ENCODE measurements around the gene PLEKHB1. TPM values are rescaled to one million over a fixed set of nuclear protein-coding genes. Genes with fewer than 3 reads are reported as not detected.
A peak's percentile ranks its signal among the peaks of the same experiment; 100 is the strongest.

The PLEKHB1 gene
- total RNA-seq, 2 experiments from 2014 or later = 11.4 to 12.8 TPM

DNA sequence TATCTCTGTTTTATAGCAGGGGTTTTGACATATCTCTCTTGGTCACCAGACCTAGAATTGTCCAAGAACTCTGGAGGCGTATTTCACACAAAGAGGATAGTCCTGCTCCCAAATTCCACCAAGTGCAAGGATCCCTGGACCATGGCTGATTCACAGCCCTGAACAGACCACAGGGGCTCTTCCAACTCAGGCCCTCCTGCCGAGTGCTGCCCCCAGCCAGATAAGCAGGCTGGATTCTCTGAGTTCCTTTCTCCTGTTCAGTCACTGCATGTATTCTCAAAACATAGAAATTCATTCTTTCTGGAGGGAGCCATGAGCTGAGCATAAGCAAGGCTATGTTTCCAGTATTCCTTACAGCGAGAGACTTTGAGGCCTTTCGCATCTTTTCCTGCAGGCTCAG, 13.4 kb upstream of the PLEKHB1 start:
- Mint-ChIP-seq H3K4me1 (ENCODE audit: low read depth) (peaks cover 7% of the 10 kb centered on the region), H3K27me3 (ENCODE audit: low read depth) (no peaks in the 10 kb centered on the region), H3K9me3 (peaks cover 4% of the 10 kb centered on the region), H3K27ac (no peak overlapping the region), H3K36me3 (ENCODE audit: low read depth) (no peaks in the 10 kb centered on the region), H3K4me3 (no peak overlapping the region)
- intact Hi-C loops (cut with micrococcal nuclease) = no loop called here
- CTCF ChIA-PET = interaction anchor here (1.6 kb wide), 2 partner anchors 28 to 30 kb away, joined by 4 to 6 read pairs; no protein-coding TSS in a partner anchor
- DNase-seq = no peak

DNA sequence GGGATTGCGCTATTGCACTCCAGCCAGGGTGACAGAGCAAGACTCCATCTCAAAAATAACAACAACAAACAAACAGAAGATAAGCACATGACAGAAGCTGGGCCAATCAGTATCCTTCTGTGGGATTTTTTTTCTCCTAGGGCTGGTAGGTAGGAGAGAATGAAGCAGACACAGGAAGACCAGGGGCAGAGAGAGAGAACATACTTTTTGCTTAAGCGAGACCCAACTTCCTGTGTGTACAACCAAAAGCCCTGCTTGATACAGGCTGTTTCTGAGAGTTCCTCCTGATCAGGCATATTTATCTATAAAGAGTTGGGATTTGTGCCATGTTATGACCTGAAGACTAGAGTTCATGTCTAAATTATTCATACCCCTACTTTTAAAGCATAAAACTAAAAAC, 12.4 kb upstream of the PLEKHB1 start:
- DNase-seq = no peak
- Mint-ChIP-seq H3K36me3 (ENCODE audit: low read depth) (no peaks in the 10 kb centered on the region), H3K4me1 (ENCODE audit: low read depth) (peaks cover 7% of the 10 kb centered on the region), H3K9me3 (peaks cover 4% of the 10 kb centered on the region), H3K4me3 (no peak overlapping the region), H3K27ac (peak overlapping the region; percentile 26), H3K27me3 (ENCODE audit: low read depth) (no peaks in the 10 kb centered on the region)
- CTCF ChIA-PET = interaction anchor here (1.6 to 4.4 kb wide), 2 partner anchors 8 to 29 kb away, joined by 4 to 21 read pairs; no protein-coding TSS in a partner anchor
- intact Hi-C loops (cut with micrococcal nuclease) = no loop called here

DNA sequence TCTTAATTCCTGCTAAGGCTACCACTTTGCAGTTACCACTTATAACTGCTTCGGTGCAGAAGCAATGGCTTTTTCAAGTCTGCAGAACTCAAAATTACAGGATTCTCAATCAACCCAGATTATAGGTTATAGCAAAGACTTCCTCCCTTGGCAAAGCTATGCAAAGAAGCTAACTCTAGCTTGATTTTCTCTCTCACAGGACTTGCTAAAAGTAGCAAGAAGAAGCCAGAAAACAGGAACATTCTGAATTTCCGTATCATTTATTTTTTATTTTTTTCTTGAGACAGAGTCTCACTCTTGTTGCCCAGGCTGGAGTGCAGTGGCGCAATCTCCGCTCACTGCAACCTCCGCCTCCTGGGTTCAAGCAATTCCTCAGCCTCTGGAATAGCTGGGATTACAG, 10.7 kb upstream of the PLEKHB1 start:
- no peak overlapping the region for H3K27ac Mint-ChIP-seq
- H3K4me3 Mint-ChIP-seq = no peak overlapping the region
- H3K36me3 Mint-ChIP-seq (ENCODE audit: low read depth) = no peaks in the 10 kb centered on the region
- CTCF ChIA-PET = interaction anchor here (4.4 kb wide), 1 partner anchor 10 kb away, joined by 21 read pairs; no protein-coding TSS in a partner anchor
- intact Hi-C loops (cut with micrococcal nuclease) = no loop called here
- no peaks in the 10 kb centered on the region for H3K27me3 Mint-ChIP-seq (ENCODE audit: low read depth)
- DNase-seq = no peak
- H3K9me3 Mint-ChIP-seq = peaks cover 4% of the 10 kb centered on the region
- H3K4me1 Mint-ChIP-seq (ENCODE audit: low read depth) = peaks cover 18% of the 10 kb centered on the region

DNA sequence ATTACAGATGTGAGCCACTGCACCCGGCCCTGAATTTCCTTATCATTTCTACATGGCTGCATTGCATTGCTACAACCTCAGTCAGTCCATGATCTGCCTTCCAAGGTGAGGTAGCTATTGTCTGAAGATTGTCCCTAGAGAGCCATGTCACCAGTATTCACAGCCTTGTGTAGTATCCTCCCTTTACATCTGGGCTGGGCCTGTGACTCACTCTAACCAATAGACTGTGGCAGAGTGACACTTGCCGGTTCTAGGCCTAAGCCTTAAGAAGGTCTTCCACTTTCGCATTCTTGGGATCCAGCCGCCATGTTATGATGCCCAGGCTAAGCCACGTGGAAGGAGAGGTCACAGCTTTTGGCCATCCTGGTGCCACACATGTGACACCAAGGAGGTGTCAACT, 10.1 kb upstream of the PLEKHB1 start:
- H3K27ac Mint-ChIP-seq = no peak overlapping the region
- intact Hi-C loops (cut with micrococcal nuclease) = no loop called here
- CTCF ChIA-PET = interaction anchor here (1.8 to 4.4 kb wide), 2 partner anchors 11 to 26 kb away, joined by 5 to 21 read pairs; no protein-coding TSS in a partner anchor
- H3K4me3 Mint-ChIP-seq = no peak overlapping the region
- H3K36me3 Mint-ChIP-seq (ENCODE audit: low read depth) = no peaks in the 10 kb centered on the region
- no peaks in the 10 kb centered on the region for H3K27me3 Mint-ChIP-seq (ENCODE audit: low read depth)
- peaks cover 4% of the 10 kb centered on the region for H3K9me3 Mint-ChIP-seq
- DNase-seq = no peak
- peaks cover 21% of the 10 kb centered on the region for H3K4me1 Mint-ChIP-seq (ENCODE audit: low read depth)

DNA sequence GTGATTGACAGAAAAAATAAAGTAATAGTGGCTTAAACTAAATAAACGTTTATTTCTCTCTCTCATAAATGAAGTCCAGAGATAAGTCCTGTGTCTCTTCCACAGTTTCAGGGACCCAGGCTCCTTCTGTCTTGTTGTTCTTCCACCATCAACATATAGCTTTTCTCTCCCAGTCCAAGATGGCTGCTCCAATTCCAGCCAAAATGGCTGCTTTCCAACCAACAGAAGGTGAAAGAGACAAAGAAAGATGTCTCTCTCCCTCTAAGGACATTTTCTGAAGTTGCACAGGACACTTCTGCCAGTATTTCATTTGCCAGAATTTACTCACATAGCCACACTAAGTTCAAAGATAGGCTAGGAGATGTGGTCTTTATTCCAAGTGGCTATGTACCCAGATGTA, 9.4 kb upstream of the PLEKHB1 start:
- intact Hi-C loops (cut with micrococcal nuclease) = no loop called here
- H3K27ac Mint-ChIP-seq = no peak overlapping the region
- no peaks in the 10 kb centered on the region for H3K27me3 Mint-ChIP-seq (ENCODE audit: low read depth)
- no peak overlapping the region for H3K4me3 Mint-ChIP-seq
- H3K9me3 Mint-ChIP-seq = peaks cover 3% of the 10 kb centered on the region
- peaks cover 24% of the 10 kb centered on the region for H3K4me1 Mint-ChIP-seq (ENCODE audit: low read depth)
- H3K36me3 Mint-ChIP-seq (ENCODE audit: low read depth) = no peaks in the 10 kb centered on the region
- CTCF ChIA-PET = interaction anchor here (0.8 to 4.4 kb wide), 4 partner anchors 11 to 25 kb away, joined by 3 to 21 read pairs (median 4); no protein-coding TSS in a partner anchor
- DNase-seq = no peak

DNA sequence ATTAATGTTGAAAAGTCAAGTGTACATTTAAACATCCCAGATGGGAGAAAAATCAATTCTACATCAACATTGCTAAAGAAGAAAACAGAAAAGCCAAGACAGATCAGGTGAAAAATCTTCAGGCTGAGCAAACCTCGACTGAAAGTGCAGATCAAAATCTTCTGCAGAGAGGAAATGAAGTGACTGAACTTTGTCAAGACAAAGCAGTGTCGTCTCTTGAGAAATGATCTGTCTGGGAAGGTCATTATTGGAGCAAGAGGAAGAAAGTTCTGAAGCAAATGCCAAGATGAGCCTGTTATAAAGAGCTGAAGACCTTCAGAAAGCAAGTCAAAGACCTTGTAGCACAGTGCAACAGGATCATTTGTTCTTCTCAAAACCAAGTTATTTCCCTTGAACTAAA, 5.8 kb upstream of the PLEKHB1 start:
- Mint-ChIP-seq H3K27me3 (ENCODE audit: low read depth) (no peaks in the 10 kb centered on the region), H3K4me1 (ENCODE audit: low read depth) (peaks cover 16% of the 10 kb centered on the region), H3K27ac (no peak overlapping the region), H3K9me3 (no peaks in the 10 kb centered on the region), H3K36me3 (ENCODE audit: low read depth) (no peaks in the 10 kb centered on the region), H3K4me3 (no peak overlapping the region)
- intact Hi-C loops (cut with micrococcal nuclease) = no loop called here
- no peak for DNase-seq
- CTCF ChIA-PET = interaction anchor here (0.5 to 2.4 kb wide), 4 partner anchors 15 to 650 kb away, joined by 3 to 14 read pairs (median 6); no protein-coding TSS in a partner anchor

DNA sequence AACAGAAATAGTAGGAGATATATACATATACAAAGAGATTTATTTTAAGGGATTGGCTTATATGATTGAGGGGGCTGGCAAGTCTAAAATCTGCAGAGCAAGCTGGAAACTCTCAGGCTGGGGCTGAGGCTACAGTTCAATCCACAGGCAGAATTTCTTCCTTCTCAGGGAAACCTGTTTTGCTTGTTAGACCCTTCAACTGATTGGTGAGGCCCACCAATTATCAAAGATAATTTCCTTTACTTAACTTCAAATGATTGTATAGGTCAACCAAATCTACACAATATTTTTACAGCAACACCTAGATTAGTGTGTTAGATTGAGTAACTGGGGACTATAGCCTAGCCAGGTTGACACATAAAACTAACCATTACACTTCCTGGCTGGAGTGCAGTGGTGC, 4.7 kb upstream of the PLEKHB1 start:
- intact Hi-C loops (cut with micrococcal nuclease) = no loop called here
- H3K36me3 Mint-ChIP-seq (ENCODE audit: low read depth) = no peaks in the 10 kb centered on the region
- no peak overlapping the region for H3K4me3 Mint-ChIP-seq
- H3K27me3 Mint-ChIP-seq (ENCODE audit: low read depth) = no peaks in the 10 kb centered on the region
- no peaks in the 10 kb centered on the region for H3K9me3 Mint-ChIP-seq
- no peak for DNase-seq
- peaks cover 17% of the 10 kb centered on the region for H3K4me1 Mint-ChIP-seq (ENCODE audit: low read depth)
- CTCF ChIA-PET = interaction anchor here (1.4 to 2.4 kb wide), 2 partner anchors 16 to 19 kb away, joined by 5 to 14 read pairs; no protein-coding TSS in a partner anchor
- no peak overlapping the region for H3K27ac Mint-ChIP-seq

DNA sequence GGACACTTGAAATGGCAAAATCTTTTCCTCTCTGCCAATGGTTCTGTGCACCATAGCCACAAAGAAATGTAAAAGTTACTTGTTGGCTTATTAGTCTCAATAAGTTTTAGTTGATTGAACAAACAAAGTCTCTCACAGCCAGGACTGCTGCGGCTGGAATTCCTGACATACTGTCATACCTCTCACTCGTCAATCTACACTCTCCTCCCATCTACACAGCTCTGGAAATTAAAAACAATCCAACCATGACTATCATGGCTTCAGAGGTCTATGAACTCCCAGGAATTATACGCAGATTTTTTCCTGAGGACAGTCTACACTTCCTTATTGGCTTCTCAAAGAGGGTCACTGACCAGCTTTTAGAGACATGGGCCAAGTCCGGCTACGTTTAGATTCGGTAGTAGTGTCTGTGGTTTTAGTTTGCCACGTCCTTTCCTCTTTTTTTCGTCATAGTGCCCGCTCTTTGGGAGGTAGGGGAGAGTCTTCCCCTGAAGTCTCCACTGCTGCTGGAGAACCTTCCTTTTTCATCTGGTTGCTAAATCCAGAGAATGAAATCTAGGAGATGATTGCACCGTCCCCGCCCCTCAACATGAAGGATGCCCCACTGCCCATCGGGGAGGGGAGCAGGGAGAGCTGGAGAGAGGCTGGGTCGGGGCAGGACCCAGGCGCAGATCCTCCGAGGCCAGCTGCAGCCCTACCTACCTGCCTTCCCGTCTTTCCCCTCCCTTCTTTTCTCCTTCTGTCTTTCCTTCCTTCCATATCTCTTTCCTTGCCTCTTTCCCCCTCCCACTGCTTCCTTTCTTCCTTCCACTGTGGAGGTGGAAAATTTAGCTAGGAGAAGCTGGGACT, 1.0 kb upstream of the PLEKHB1 start:
- intact Hi-C loops (cut with micrococcal nuclease) = loop anchor here (5.0 kb wide), 1 partner anchor 503 kb away; the partner anchor contains the start of gene FCHSD2
- no peak overlapping the region for H3K4me3 Mint-ChIP-seq
- no peak overlapping the region for H3K27ac Mint-ChIP-seq
- DNase-seq = no peak
- H3K9me3 Mint-ChIP-seq = no peaks in the 10 kb centered on the region
- peaks cover 27% of the 10 kb centered on the region for H3K4me1 Mint-ChIP-seq (ENCODE audit: low read depth)
- no peaks in the 10 kb centered on the region for H3K36me3 Mint-ChIP-seq (ENCODE audit: low read depth)
- CTCF ChIA-PET = interaction anchor here (0.6 to 5.5 kb wide), 3 partner anchors 15 to 664 kb away, joined by 3 to 48 read pairs (median 4); no protein-coding TSS in a partner anchor
- H3K27me3 Mint-ChIP-seq (ENCODE audit: low read depth) = no peaks in the 10 kb centered on the region

DNA sequence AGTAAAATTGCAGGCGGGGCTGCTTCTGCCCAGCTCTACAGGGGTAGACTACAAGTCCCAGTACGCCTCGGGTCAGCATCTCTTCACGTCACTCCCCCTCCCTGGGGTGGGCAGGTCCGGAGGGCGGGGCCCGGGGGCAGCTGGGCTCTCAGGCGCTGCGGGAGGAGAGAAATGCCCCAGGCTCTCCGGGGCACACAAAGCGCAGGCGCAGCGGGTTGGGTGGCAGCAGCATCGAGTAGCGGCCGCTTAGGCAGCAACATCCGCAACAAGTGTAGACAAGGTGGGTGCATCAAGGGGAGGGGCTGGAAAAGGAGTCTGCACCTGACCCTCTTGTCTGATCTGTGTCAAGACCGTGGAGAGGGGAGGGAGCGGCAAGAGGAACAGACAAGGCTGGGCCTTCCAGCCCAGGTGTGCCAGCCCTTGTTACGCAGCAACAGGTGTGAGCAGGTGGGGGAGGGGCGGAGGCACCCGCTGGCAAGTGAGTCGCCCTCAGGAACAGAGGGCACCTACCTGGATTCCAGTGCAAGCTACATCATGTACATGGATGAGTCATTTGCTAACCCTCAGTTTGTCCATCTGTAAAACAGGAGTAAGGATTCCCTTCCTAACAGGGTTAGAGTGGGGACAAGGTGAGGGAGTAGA, 1.2 kb downstream of the PLEKHB1 start:
- H3K27me3 Mint-ChIP-seq (ENCODE audit: low read depth) = no peaks in the 10 kb centered on the region
- intact Hi-C loops (cut with micrococcal nuclease) = loop anchor here (1.0 to 5.0 kb wide), 3 partner anchors 49 to 505 kb away; partner anchors contain the start of genes FAM168A, FCHSD2 and RELT
- H3K4me1 Mint-ChIP-seq (ENCODE audit: low read depth) = peaks cover 18% of the 10 kb centered on the region
- no peaks in the 10 kb centered on the region for H3K36me3 Mint-ChIP-seq (ENCODE audit: low read depth)
- H3K27ac Mint-ChIP-seq = peak overlapping the region; percentile 63
- CTCF ChIA-PET = interaction anchor here (0.8 to 5.5 kb wide), 5 partner anchors 11 to 276 kb away, joined by 3 to 48 read pairs (median 4); no protein-coding TSS in a partner anchor
- peak; percentile 96 for DNase-seq
- H3K9me3 Mint-ChIP-seq = no peaks in the 10 kb centered on the region
- peak overlapping the region; percentile 80 for H3K4me3 Mint-ChIP-seq

DNA sequence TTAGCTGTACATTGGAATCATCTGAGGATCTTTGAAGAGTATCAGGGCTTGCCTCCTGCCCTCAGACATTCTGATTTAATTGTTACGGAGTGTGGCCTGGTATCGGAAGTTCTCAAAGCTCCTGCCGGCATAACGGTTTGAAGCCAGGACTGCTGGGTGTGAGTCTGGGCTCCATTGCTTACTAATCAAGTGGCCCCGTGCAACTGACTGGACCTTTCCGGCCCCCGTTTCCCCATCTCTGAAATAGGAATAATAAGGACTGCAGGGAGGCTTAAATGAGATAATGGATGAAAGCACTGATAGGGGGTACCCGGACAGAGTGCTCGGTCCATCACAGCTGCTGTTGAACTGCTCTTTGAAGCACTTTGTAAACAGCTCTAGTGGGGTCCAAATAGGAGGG, 1.7 kb downstream of the PLEKHB1 start:
- Mint-ChIP-seq H3K27ac (no peak overlapping the region), H3K4me1 (ENCODE audit: low read depth) (peaks cover 18% of the 10 kb centered on the region), H3K9me3 (no peaks in the 10 kb centered on the region), H3K27me3 (ENCODE audit: low read depth) (no peaks in the 10 kb centered on the region), H3K36me3 (ENCODE audit: low read depth) (no peaks in the 10 kb centered on the region), H3K4me3 (peak overlapping the region; percentile 80)
- CTCF ChIA-PET = interaction anchor here (0.6 to 5.5 kb wide), 6 partner anchors 9 to 276 kb away, joined by 3 to 48 read pairs (median 4); no protein-coding TSS in a partner anchor
- intact Hi-C loops (cut with micrococcal nuclease) = loop anchor here (5.0 kb wide), 1 partner anchor 506 kb away; the partner anchor contains the start of gene FCHSD2
- DNase-seq = no peak

DNA sequence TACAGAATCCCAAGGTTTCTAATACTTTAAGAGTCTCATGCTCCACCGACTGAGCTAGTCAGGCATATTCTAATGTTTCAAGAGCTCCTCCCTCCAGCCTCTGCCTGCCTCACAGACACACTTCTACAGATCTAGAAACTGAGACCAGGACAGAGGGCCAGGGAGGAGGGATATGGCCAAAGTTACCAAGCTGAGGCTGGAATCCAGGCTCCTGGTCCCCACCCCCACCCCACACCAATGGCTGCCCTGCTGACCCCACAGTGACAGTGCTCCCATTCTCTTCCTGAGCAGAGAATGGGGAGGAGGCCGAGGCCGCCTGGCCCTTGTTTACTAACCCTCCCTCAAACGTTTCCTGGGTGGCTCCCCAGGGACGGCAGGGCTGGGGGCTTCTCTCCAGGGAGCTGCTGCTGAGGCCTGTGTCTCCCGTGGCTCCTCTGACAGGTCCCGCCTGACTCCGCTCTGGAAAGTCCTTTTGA, 2.2 kb downstream of the PLEKHB1 start:
- Mint-ChIP-seq H3K9me3 (no peaks in the 10 kb centered on the region), H3K4me3 (peak overlapping the region; percentile 80), H3K4me1 (ENCODE audit: low read depth) (peaks cover 18% of the 10 kb centered on the region), H3K27ac (no peak overlapping the region), H3K27me3 (ENCODE audit: low read depth) (no peaks in the 10 kb centered on the region), H3K36me3 (ENCODE audit: low read depth) (no peaks in the 10 kb centered on the region)
- CTCF ChIA-PET = interaction anchor here (0.6 to 5.5 kb wide), 6 partner anchors 8 to 277 kb away, joined by 3 to 48 read pairs (median 4); no protein-coding TSS in a partner anchor
- intact Hi-C loops (cut with micrococcal nuclease) = loop anchor here (5.0 kb wide), 1 partner anchor 506 kb away; the partner anchor contains the start of gene FCHSD2
- no peak for DNase-seq

DNA sequence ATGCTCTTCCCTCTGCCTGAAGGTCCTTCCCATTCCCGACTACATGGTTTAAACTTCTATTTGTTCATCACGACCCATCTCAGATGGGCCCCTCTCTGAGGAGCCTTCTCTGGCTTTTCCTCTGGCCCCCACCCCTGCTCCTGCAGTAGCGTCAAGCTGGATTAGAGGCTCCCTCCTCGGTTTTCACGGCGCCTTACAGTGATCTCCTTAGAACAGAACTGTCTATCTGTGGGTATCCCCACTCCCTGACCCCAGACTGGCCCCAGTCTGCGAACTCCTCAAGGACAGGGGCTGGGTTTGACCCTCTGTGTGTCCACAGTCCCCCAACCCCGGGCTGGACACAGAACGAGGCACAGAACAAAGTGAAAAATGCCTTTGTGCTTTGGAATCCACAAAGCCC, 2.8 kb downstream of the PLEKHB1 start:
- Mint-ChIP-seq H3K36me3 (ENCODE audit: low read depth) (no peaks in the 10 kb centered on the region), H3K27ac (no peak overlapping the region), H3K9me3 (no peaks in the 10 kb centered on the region), H3K4me3 (no peak overlapping the region), H3K27me3 (ENCODE audit: low read depth) (no peaks in the 10 kb centered on the region), H3K4me1 (ENCODE audit: low read depth) (peaks cover 18% of the 10 kb centered on the region)
- CTCF ChIA-PET = interaction anchor here (3.9 to 5.5 kb wide), 2 partner anchors 11 to 23 kb away, joined by 18 to 48 read pairs; no protein-coding TSS in a partner anchor
- intact Hi-C loops (cut with micrococcal nuclease) = loop anchor here (5.0 kb wide), 1 partner anchor 507 kb away; the partner anchor contains the start of gene FCHSD2
- no peak for DNase-seq

Data from activated naive CD4-positive, alpha-beta T cell treated with anti-CD3 and anti-CD28 coated beads for 36 hours (primary cell).